ACC112 (cell line): Measurements from ENCODE around the gene ZMIZ1.

Experiments
- H2AFZ ChIP-seq: fragments of 200-600 bp; sonication (generic); one replicate; pipeline ENCODE4 v1.6.0; 2017; ENCODE audit warnings: antibody characterized with exemption, low read length; ENCODE audit not compliant: unreplicated experiment
- H3K27ac ChIP-seq: fragments of 200-600 bp; sonication (generic); 2 replicates; pipeline ENCODE4 v1.5.1; 2014; ENCODE audit warnings: low read depth, mild to moderate bottlenecking, antibody characterized with exemption, low read length, moderate library complexity
- H3K27me3 ChIP-seq: fragments of 200-600 bp; sonication (generic); 2 replicates; pipeline ENCODE4 v1.6.1; 2014; ENCODE audit warnings: mild to moderate bottlenecking, antibody characterized with exemption, low read length, moderate library complexity, mixed read lengths; ENCODE audit not compliant: insufficient read depth
- H3K36me3 ChIP-seq: fragments of 200-600 bp; sonication (generic); 2 replicates; pipeline ENCODE4 v1.6.1; 2016; ENCODE audit warnings: mild to moderate bottlenecking, antibody characterized with exemption, low read length, moderate library complexity, mixed read lengths; ENCODE audit not compliant: insufficient read depth
- H3K4me1 ChIP-seq: fragments of 200-600 bp; sonication (generic); one replicate; pipeline ENCODE4 v1.6.1; 2016; ENCODE audit warnings: low read length, mixed read lengths; ENCODE audit not compliant: insufficient read depth, unreplicated experiment, control insufficient read depth
- H3K4me3 ChIP-seq: fragments of 200-600 bp; sonication (generic); 2 replicates; pipeline ENCODE4 v1.5.1; 2014; ENCODE audit warnings: mild to moderate bottlenecking, low read depth, low read length
- H3K79me2 ChIP-seq: fragments of 200-600 bp; sonication (generic); one replicate; pipeline ENCODE4 v1.6.0; 2016; ENCODE audit warnings: low read length; ENCODE audit not compliant: control insufficient read depth, unreplicated experiment, insufficient read depth

ZMIZ1 gene

GRCh38 chr10:79346388-79347225, 277.8 kb downstream of the ZMIZ1 start:
- Histone ChIP-seq H3K4me3 (peak overlapping the region; percentile 98), H3K36me3 (peaks cover 26% of the 10 kb centered on the region; the same call in 1 of the 2 replicates), H2AFZ (no peak overlapping the region), H3K27ac (no peak overlapping the region), H3K79me2 (peaks cover 37% of the 10 kb centered on the region), H3K4me1 (peaks cover 24% of the 10 kb centered on the region), H3K27me3 (no peaks in the 10 kb centered on the region)

- Histone ChIP-seq H3K27ac (peak within 1 kb of the TSS; percentile 80), H3K36me3 (peaks cover 33% of the 10 kb centered on the region; the same call in 1 of the 2 replicates), H2AFZ (no peak within 1 kb of the TSS), H3K4me1 (peaks cover 24% of the 10 kb centered on the region), H3K27me3 (no peaks in the 10 kb centered on the region), H3K4me3 (peak within 1 kb of the TSS; percentile 98), H3K79me2 (peaks cover 37% of the 10 kb centered on the region)
Measured at GRCh38 chr10:79347226-79347893, 278.6 kb downstream of the ZMIZ1 start, which contains the start of gene PPIF. Gene PPIF (plus strand): TSS chr10:79347469. CDS start chr10:79347549, 80 bp downstream.

DNA sequence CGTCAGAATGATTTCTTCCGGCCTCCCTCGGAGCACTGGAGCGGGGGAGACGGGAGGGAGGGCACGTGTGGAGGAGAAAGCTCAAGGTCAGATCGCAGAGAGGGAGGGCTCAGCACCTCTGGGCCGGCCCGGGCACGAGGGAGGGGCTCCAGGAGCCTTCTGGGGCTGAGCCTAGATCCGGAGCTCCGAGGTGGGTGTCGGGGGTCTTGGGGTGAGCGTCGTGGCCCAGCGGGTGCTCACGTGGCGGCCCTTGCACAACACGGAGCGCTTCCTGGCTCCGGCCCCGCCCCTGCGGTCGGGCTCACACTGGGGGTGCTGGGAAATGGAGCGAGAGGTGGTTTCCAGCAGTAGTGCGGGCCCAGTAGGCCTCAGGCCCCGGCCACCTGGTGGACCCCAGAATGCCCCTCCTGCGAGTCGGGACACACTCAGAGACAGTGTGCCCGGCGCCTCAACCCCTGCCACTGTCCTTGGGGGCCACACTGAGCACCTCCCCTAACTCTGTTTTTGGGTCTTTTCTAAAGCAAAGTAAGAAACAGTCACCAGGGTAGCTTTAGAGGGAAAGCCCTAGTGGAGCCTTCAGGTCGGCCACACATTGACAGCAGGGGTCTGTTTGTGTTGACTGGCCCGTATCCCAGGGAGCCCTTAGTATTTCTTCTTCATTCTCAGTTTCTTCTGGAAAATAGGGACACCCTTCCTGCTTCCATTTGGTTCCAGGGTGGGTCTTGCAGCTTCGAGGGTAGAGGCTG, 279.3 kb downstream of the ZMIZ1 start:
- peak overlapping the region; percentile 98 for H3K4me3 ChIP-seq
- no peak overlapping the region for H2AFZ ChIP-seq
- no peaks in the 10 kb centered on the region for H3K27me3 ChIP-seq
- peaks cover 40% of the 10 kb centered on the region; the same call in 1 of the 2 replicates for H3K36me3 ChIP-seq
- peak overlapping the region; percentile 80 for H3K27ac ChIP-seq
- peaks cover 24% of the 10 kb centered on the region for H3K4me1 ChIP-seq
- peaks cover 37% of the 10 kb centered on the region for H3K79me2 ChIP-seq

DNA sequence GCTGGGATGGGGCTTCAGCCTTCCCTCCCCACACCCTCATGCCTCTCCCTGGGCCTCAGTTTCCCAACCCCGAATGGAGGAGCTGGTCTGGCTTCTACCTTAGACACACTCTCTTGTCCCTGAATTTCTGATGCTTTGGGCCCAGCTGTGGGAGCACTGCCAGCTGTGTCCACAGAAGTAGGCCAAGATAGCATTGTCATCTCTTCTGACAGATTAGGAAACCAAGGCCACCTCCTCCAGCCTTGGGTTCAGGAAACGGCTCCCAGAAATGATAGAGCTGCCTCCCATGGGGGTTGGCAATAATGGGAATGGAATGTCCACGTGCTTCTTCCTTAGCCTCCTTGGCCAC, 279.8 kb downstream of the ZMIZ1 start:
- Histone ChIP-seq H2AFZ (no peak overlapping the region), H3K79me2 (peaks cover 37% of the 10 kb centered on the region), H3K27me3 (no peaks in the 10 kb centered on the region), H3K36me3 (peaks cover 45% of the 10 kb centered on the region), H3K4me1 (peaks cover 24% of the 10 kb centered on the region), H3K27ac (peak overlapping the region; percentile 80; the same call in 1 of the 2 replicates), H3K4me3 (peak overlapping the region; percentile 98)

GRCh38 chr10:79349072-79349491, 280.3 kb downstream of the ZMIZ1 start:
- Histone ChIP-seq H3K79me2 (peaks cover 37% of the 10 kb centered on the region), H3K4me3 (peak overlapping the region; percentile 98), H3K4me1 (peaks cover 24% of the 10 kb centered on the region), H3K36me3 (peaks cover 50% of the 10 kb centered on the region), H3K27ac (peak overlapping the region; percentile 80; the same call in 1 of the 2 replicates), H2AFZ (no peak overlapping the region), H3K27me3 (no peaks in the 10 kb centered on the region)

GRCh38 chr10:79349766-79350406, 281.1 kb downstream of the ZMIZ1 start:
- Histone ChIP-seq H2AFZ (no peak overlapping the region), H3K79me2 (peaks cover 37% of the 10 kb centered on the region), H3K4me3 (peak overlapping the region; percentile 98), H3K4me1 (peaks cover 24% of the 10 kb centered on the region), H3K36me3 (peaks cover 58% of the 10 kb centered on the region), H3K27me3 (no peaks in the 10 kb centered on the region), H3K27ac (no peak overlapping the region)

- no peak overlapping the region for H2AFZ ChIP-seq
- H3K27me3 ChIP-seq, result no peaks in the 10 kb centered on the region
- no peak overlapping the region for H3K27ac ChIP-seq
- H3K4me3 ChIP-seq, result peak overlapping the region; percentile 98; the same call in 1 of the 2 replicates
- peaks cover 37% of the 10 kb centered on the region for H3K79me2 ChIP-seq
- H3K36me3 ChIP-seq, result peaks cover 58% of the 10 kb centered on the region
- H3K4me1 ChIP-seq, result peaks cover 24% of the 10 kb centered on the region
Measured at GRCh38 chr10:79350407-79351154, 281.8 kb downstream of the ZMIZ1 start.

GRCh38 chr10:79351332-79351731, 282.6 kb downstream of the ZMIZ1 start:
- peaks cover 37% of the 10 kb centered on the region for H3K79me2 ChIP-seq

DNA sequence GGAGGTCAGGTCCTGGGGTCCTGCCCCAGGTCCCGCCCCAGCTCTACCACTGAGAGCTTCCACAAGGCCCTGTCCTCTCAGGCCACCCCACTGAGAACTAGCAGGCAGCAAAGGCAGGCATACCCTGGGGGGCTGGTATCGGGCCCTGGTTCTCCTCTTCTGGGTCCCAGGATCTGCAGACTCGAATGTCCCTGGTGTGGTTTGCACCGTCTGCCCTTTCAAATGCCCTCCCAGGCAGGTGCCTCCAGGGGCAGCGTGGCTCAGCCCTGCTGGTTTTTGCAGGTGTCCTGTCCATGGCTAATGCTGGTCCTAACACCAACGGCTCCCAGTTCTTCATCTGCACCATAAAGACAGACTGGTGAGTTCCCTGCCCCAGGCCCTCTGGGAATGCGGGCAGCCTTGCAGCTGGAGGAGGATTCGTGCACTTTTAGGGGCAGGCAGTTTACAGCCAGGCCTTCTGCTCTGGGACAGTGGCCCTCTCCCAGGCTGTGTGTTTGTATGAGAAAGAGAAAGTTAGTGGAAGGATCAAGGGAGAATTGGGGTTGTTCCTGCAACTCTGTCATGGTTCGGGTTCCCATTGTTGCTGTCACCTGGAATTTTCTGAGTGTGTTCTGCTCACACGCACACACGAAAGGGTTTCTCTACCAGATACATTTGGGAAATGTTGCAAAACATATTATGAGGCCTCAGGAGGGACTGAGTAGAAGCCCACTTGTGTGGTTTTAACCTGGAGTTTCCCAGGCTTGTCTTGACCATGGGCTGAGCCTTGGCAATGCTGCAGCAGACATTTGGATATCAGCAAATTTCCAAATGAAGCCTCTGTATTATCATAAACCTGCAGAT, 283.5 kb downstream of the ZMIZ1 start:
- Histone ChIP-seq H3K36me3 (peaks cover 70% of the 10 kb centered on the region), H3K79me2 (peaks cover 37% of the 10 kb centered on the region), H3K4me3 (no peak overlapping the region), H3K27ac (no peak overlapping the region), H2AFZ (no peak overlapping the region), H3K4me1 (peaks cover 18% of the 10 kb centered on the region), H3K27me3 (no peaks in the 10 kb centered on the region)

More at GRCh38 chr10:79351332-79351731, 282.6 kb downstream of the ZMIZ1 start:
- H3K27me3 ChIP-seq, result no peaks in the 10 kb centered on the region
- H3K4me3 ChIP-seq, result no peak overlapping the region
- peaks cover 24% of the 10 kb centered on the region for H3K4me1 ChIP-seq
- peaks cover 61% of the 10 kb centered on the region for H3K36me3 ChIP-seq
- H2AFZ ChIP-seq, result no peak overlapping the region
- no peak overlapping the region for H3K27ac ChIP-seq
